Measurements from ENCODE around the gene ENDOV.

ENDOV gene

DNA sequence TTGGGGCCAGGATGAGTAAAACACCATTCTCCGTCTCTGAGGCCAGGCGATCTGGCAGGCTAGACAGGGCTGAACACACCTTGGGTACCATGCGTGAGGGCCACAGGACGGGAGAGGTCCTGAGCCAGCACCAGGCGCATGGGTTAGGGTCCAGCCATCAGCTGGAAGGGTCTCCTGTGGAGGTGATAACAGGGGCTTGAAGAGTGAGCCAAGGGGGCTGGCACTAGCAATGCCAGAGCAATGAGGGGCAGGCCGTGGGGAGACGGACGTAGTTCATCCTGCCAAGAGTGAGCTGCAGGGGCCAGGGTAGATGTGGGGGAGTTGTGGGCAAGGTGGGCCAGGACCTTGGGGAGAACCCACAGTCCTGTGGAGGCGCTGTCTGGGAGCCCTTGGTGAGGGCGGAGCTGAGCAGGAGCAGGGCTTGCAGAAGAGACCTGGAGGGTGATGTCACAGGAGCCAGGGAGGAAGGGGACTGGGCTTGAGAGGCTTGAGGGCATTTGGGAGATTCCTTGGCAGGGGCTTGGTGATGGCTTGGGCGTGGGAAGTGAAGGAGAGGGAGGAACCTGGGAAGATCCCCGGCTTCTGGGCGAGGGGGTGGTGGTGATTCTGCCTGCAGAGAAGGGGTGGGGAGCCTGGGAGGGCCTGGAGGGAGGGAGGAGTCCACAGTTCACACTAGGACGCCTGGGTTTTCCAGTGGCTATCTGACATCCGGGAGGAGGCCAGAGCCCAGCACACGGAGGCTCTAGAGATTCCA is 67.8 kb downstream of the ENDOV start:
- TF ChIP-seq, protein P1, sequence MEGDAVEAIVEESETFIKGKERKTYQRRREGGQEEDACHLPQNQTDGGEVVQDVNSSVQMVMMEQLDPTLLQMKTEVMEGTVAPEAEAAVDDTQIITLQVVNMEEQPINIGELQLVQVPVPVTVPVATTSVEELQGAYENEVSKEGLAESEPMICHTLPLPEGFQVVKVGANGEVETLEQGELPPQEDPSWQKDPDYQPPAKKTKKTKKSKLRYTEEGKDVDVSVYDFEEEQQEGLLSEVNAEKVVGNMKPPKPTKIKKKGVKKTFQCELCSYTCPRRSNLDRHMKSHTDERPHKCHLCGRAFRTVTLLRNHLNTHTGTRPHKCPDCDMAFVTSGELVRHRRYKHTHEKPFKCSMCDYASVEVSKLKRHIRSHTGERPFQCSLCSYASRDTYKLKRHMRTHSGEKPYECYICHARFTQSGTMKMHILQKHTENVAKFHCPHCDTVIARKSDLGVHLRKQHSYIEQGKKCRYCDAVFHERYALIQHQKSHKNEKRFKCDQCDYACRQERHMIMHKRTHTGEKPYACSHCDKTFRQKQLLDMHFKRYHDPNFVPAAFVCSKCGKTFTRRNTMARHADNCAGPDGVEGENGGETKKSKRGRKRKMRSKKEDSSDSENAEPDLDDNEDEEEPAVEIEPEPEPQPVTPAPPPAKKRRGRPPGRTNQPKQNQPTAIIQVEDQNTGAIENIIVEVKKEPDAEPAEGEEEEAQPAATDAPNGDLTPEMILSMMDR (IDR thresholded peaks at IDR 0.05; ENCODE audit: insufficient read depth, low read length, poor library complexity, severe bottlenecking) = no peak
- peaks cover 5% of the 10 kb centered on the region for H3K27me3 ChIP-seq (replicated peaks; ENCODE audit: control insufficient read depth, insufficient read depth, low read length)
- H3K4me3 ChIP-seq (replicated peaks; ENCODE audit: low read depth, low read length) = no peak overlapping the region
- no peaks in the 10 kb centered on the region for H3K36me3 ChIP-seq (ENCODE audit: control insufficient read depth, insufficient read depth, low read length)
- no peak for DNase-seq (ENCODE audit: extremely low read depth, insufficient read length)

DNA sequence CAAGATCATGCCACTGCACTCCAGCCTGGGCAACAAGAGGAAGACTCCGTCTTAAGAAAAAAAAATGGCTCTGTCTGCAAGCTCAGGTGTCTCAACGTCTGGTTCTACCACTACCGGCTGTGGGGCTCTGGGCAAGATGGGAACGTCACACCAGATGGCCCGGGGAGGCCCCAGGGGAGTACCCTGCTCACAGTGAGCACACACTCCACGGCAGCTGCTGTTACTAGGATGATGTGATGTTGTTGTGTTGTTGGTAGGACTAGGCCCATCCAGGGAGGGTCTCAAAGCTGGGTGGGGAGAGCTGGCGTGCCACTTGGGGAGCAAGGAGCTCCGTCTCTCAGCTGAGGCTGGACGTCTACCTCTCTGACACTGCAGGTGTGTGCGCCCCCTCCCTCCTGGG is 70.9 kb downstream of the ENDOV start:
- TF ChIP-seq, protein P1 (IDR thresholded peaks at IDR 0.05; ENCODE audit: insufficient read depth, low read length, poor library complexity, severe bottlenecking) = no peak

DNA sequence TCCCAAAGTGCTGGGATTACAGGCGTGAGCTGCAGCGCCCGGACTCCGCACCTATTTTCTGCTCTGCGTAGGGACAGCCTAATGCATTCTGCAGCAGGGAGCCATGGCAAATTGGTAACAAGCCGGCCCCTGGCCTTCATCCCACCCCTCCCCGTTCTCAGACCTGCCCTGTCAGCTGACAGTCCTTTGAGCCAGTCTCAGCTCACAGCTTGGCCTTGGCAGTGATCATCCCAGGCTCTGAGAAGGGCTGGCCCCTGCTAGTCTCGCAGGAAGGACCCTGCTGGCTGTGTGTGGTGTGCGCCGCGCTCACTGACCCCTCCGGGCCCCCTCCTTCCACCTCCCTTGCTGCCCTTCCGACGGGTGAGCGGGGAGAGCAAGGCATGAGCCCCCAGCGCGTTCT is 71.7 kb downstream of the ENDOV start:
- Histone ChIP-seq H3K36me3 (ENCODE audit: control insufficient read depth, insufficient read depth, low read length) (no peaks in the 10 kb centered on the region), H3K4me3 (replicated peaks; ENCODE audit: low read depth, low read length) (no peak overlapping the region), H3K27me3 (replicated peaks; ENCODE audit: control insufficient read depth, insufficient read depth, low read length) (no peaks in the 10 kb centered on the region; the same call in none of the 2 replicates)
- TF ChIP-seq, protein P1 (IDR thresholded peaks at IDR 0.05; ENCODE audit: insufficient read depth, low read length, poor library complexity, severe bottlenecking) = no peak
- no peak for DNase-seq (ENCODE audit: extremely low read depth, insufficient read length)

More for the DNA sequence above, 70.9 kb downstream of the ENDOV start:
- no peak overlapping the region for H3K4me3 ChIP-seq (replicated peaks; ENCODE audit: low read depth, low read length)
- H3K36me3 ChIP-seq (ENCODE audit: control insufficient read depth, insufficient read depth, low read length) = no peaks in the 10 kb centered on the region
- DNase-seq (ENCODE audit: extremely low read depth, insufficient read length) = no peak
- peaks cover 4% of the 10 kb centered on the region for H3K27me3 ChIP-seq (replicated peaks; ENCODE audit: control insufficient read depth, insufficient read depth, low read length)

DNA sequence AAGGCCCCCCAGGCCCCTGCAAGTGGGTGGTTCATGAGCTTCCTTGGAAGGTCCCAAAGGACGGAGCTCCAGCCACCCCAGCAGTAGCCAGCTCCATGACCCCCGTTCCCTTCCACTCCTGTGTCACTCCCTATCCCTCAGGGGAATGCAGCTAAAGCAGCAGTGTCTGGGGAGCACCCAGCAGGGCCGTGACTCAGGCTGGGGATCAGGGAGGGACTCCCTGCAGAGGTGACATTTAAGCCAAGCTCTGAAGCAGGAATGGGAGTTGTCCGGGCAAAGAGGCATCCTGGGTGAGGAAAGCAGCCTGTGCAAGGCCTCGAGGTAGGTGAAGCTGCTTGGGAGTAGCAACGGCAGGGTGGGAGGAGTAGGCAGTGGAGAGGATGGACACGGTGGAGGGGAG is 72.5 kb downstream of the ENDOV start:
- no peak for DNase-seq (ENCODE audit: extremely low read depth, insufficient read length)
- Histone ChIP-seq H3K36me3 (ENCODE audit: control insufficient read depth, insufficient read depth, low read length) (no peaks in the 10 kb centered on the region), H3K27me3 (replicated peaks; ENCODE audit: control insufficient read depth, insufficient read depth, low read length) (no peaks in the 10 kb centered on the region; the same call in 1 of the 2 replicates), H3K4me3 (replicated peaks; ENCODE audit: low read depth, low read length) (no peak overlapping the region)
- TF ChIP-seq, protein P1 (IDR thresholded peaks at IDR 0.05; ENCODE audit: insufficient read depth, low read length, poor library complexity, severe bottlenecking) = no peak

All from GM06990 (cell line).